MG63 (cell line): ENCODE measurements around the gene CHMP2B. TPM values are rescaled to one million over a fixed set of nuclear protein-coding genes. Genes with fewer than 3 reads are reported as not detected.
"Not testable (repeated sequence)": the region's sequence is repeated elsewhere in the genome, so short reads cannot be mapped to it uniquely, and the experiment has no call there.

ENCODE experiments used
- DNase-seq: peaks from one replicate; pipeline ENCODE4 v3.0.0-alpha.2; 2020
- H3K27me3 ChIP-seq: fragments of 250-450 bp; sonication (Bioruptor Pico); 2 replicates; pipeline ENCODE4 v1.5.1; 2020; ENCODE audit warnings: mild to moderate bottlenecking, moderate library complexity
- H3K36me3 ChIP-seq: fragments of 250-450 bp; sonication (Bioruptor Pico); 2 replicates; pipeline ENCODE4 v1.5.1; 2020; ENCODE audit warnings: mild to moderate bottlenecking, moderate library complexity
- H3K4me3 ChIP-seq: fragments of 250-450 bp; sonication (Bioruptor Pico); 2 replicates; pipeline ENCODE4 v1.5.1; 2020; ENCODE audit warnings: mild to moderate bottlenecking, moderate library complexity
- H3K9me3 ChIP-seq: fragments of 250-450 bp; sonication (Bioruptor Pico); 2 replicates; pipeline ENCODE4 v1.5.1; 2020; ENCODE audit warnings: mild to moderate bottlenecking, moderate library complexity
- total RNA-seq: library from RNA; depleted of rRNA; stranded (reverse); fragments of >200 nt; shearing (Covaris generic); gene quantifications from 2 replicates; pipeline ENCODE4 v1.2.3, GENCODE V29; 2014; ENCODE audit warnings: low replicate concordance

The CHMP2B gene
- total RNA-seq, 1 experiment from 2014 or later: 13.5 TPM

DNA sequence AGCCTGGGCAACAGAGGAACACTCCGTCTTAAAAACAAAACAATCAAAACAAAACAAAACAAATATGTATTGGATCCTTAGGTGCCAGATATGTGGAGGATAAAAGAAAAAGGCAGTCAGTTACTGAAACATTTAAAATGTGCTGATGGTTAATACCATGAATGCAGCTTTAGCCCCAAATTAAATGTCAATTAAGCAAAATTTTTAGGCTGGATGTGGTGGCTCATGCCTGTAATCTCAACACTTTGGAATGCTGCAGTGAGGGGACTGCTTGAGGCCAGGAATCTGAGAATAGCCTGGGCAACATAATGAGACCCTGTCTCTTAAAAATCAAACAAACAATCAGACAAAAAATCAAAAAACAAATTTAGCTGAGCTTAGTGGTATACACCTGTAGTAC lies 8.5 kb upstream of the CHMP2B start:
- Histone ChIP-seq H3K27me3 (no peaks in the 10 kb centered on the region), H3K36me3 (no peaks in the 10 kb centered on the region), H3K9me3 (no peaks in the 10 kb centered on the region), H3K4me3 (no peak overlapping the region)
- no peak for DNase-seq

- Histone ChIP-seq H3K27me3 (no peaks in the 10 kb centered on the region), H3K4me3 (no peak overlapping the region), H3K9me3 (no peaks in the 10 kb centered on the region), H3K36me3 (no peaks in the 10 kb centered on the region)
- DNase-seq: no peak
Measured at GRCh38 chr3:87219611-87220010, 7.5 kb upstream of the CHMP2B start.

- Histone ChIP-seq H3K4me3 (no peak overlapping the region), H3K27me3 (no peaks in the 10 kb centered on the region), H3K36me3 (no peaks in the 10 kb centered on the region; the same call in 1 of the 2 replicates), H3K9me3 (no peaks in the 10 kb centered on the region)
- DNase-seq: no peak
Measured at GRCh38 chr3:87225659-87226058, 1.4 kb upstream of the CHMP2B start.

DNA sequence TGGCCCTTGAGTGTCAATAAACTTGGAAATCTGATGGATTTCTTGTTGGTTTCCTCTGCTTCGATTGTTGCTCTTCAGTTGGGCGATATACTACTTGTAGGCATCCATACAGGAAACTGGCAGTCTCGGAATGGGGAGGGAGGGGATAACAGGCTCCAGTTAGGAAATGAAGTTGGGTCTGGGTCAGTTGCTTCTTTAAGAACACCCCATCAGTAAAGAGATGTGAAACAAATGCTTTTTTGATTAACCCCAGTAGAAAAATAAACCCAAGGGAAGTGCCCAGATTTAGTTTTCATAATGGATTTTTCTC lies 681 bp downstream of the CHMP2B start:
- Histone ChIP-seq H3K9me3 (no peaks in the 10 kb centered on the region), H3K4me3 (peak overlapping the region; percentile 88), H3K36me3 (no peaks in the 10 kb centered on the region; the same call in 1 of the 2 replicates), H3K27me3 (no peaks in the 10 kb centered on the region)
- DNase-seq: no peak

DNA sequence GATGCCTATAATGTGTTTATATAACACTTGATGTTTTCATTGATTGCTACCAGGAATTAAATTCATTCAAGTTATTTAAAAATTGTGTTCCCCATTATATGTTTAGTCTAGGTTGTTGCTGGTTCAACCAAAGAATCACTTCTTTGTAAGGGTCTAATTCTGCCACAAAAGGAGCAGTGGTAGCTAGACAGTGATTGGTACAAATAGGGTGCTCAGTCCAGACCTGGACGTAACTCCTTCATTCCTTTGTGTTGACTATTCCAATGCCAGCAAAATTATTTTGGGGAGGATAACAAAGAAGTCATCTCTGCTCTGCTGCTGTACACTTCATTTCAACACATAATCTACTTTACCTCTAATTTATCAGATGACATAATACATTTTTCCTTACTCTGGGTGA lies 1.2 kb downstream of the CHMP2B start:
- no peaks in the 10 kb centered on the region for H3K27me3 ChIP-seq
- no peaks in the 10 kb centered on the region; the same call in 1 of the 2 replicates for H3K36me3 ChIP-seq
- H3K4me3 ChIP-seq: peak overlapping the region; percentile 88
- no peaks in the 10 kb centered on the region for H3K9me3 ChIP-seq
- no peak for DNase-seq

GRCh38 chr3:87229113-87229512 lies 2.0 kb downstream of the CHMP2B start:
- Histone ChIP-seq H3K36me3 (no peaks in the 10 kb centered on the region; the same call in 1 of the 2 replicates), H3K9me3 (no peaks in the 10 kb centered on the region), H3K4me3 (no peak overlapping the region; the same call in 1 of the 2 replicates), H3K27me3 (no peaks in the 10 kb centered on the region)
- no peak for DNase-seq

GRCh38 chr3:87233805-87234204 lies 6.7 kb downstream of the CHMP2B start:
- DNase-seq: no peak
- Histone ChIP-seq H3K4me3 (no peak overlapping the region), H3K9me3 (no peaks in the 10 kb centered on the region)

DNA sequence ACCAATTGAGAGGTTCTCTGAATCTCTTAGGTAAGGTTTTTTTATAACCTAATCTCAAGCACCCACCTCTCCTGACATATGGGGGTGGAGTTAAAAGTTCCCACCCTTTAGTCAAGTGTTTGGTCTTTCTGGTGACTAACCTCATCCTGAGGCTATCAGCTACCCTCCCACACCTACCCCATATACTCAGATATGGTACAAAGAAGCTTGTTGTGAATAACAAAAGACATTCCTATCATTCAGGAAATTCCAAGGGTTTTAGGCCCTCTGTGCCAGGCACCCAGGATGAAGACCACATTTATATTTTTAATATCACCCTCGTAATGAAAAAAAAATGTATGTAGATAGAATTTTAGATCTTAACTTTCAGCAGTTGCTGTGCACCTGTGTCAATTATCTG lies 9.0 kb downstream of the CHMP2B start:
- H3K4me3 ChIP-seq: no peak overlapping the region
- no peaks in the 10 kb centered on the region; the same call in 1 of the 2 replicates for H3K36me3 ChIP-seq
- H3K9me3 ChIP-seq: no peaks in the 10 kb centered on the region
- H3K27me3 ChIP-seq: no peaks in the 10 kb centered on the region
- DNase-seq: no peak

More at GRCh38 chr3:87233805-87234204, 6.7 kb downstream of the CHMP2B start:
- H3K27me3 ChIP-seq: no peaks in the 10 kb centered on the region
- no peaks in the 10 kb centered on the region; the same call in 1 of the 2 replicates for H3K36me3 ChIP-seq

DNA sequence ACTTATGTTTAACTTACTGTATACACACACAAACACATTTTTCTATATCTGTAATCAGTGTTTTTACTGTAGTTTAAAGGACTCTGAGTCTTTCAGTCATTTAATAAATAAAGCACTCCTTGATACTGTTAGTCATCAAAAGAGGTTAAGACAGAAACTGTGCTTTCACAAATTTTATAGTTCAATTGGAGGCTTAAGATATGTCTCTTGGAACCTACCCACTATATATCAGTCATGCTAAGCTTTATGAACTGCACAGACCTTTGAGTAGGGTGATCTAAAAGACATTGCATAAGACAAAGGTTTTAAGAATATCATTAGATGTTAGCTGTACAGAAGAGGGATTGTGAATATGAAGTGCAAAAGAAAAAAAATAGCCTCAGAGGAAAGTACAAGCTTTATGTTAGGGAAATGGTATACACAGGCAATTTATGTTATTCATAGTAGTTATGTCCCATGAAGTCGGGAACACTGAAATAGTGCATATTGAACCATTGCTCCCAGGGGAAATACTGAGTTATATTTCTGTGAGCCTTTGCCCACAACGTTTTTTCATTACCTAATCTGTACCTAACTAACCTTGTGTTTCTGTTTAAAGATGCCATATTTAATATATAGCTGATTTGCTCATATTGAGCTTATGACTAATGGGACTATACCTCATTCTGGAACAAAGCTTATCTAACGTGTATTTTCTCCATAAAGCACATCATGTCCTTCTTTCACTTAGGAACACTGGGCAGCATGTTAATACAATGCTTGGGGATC lies 19.7 kb downstream of the CHMP2B start:
- Histone ChIP-seq H3K9me3 (no peaks in the 10 kb centered on the region), H3K27me3 (no peaks in the 10 kb centered on the region), H3K4me3 (no peak overlapping the region), H3K36me3 (peaks cover 9% of the 10 kb centered on the region)
- DNase-seq: no peak

GRCh38 chr3:87247430-87247773 lies 20.3 kb downstream of the CHMP2B start:
- Histone ChIP-seq H3K4me3 (no peak overlapping the region), H3K36me3 (peaks cover 9% of the 10 kb centered on the region), H3K27me3 (no peaks in the 10 kb centered on the region), H3K9me3 (no peaks in the 10 kb centered on the region)
- DNase-seq: no peak

DNA sequence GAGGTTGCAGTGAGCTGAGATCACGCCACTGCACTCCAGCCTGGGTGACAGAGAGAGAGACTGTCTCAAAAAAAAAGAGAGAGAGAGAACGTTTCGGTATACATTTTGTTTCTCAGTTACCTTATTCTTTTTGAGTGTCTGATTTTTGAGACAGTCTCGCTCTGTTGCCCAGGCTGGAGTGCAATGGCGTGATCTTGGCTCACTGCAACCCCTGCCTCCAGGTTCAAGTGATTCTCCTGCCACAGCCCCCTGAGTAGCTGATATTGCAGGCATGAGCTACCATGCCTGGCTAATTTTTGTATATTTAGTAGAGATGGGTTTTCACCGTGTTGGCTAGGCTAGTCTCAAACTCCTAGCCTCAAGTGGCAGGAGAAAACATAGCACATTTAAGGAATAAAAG lies 21.1 kb downstream of the CHMP2B start:
- not testable (repeated sequence) for H3K27me3 ChIP-seq, H3K9me3 ChIP-seq, H3K4me3 ChIP-seq, DNase-seq, H3K36me3 ChIP-seq

DNA sequence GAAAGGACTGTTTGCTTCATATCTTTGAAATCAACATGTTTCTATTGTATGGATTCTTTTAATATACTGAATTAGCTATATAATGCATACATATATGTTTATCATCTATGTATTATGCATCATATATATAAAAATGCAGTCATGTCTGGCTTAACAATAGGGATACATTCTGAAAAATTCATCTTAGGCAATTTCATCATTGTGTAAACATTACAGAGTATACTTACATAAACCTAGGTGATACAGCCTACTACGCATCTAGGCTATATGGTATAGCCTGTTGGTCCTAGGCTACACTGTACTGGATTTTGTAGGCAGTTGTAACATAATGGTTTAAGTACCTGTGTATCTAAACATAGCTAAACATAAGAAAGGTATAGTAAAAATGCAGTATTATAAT lies 21.7 kb downstream of the CHMP2B start:
- no peaks in the 10 kb centered on the region for H3K9me3 ChIP-seq
- H3K4me3 ChIP-seq: no peak overlapping the region
- H3K27me3 ChIP-seq: no peaks in the 10 kb centered on the region
- no peak for DNase-seq
- H3K36me3 ChIP-seq: peaks cover 9% of the 10 kb centered on the region

DNA sequence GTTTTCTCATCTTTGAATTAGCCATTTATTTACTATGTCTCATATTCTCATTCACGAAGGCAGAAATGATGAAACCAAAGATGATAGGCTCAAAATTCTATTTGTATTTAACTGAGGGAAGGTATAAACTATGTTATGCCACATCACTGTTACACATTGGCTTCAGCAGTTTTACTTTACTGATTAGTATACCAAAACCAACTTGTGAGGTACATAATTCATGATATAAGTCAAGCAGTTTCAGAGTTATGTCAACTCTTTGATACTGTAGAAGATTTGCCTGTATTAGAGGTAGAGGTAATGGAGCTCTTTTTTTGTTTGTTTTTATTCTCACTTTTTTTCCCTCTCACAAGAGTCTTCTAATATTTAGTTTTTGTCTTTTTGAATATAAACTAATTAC lies 22.9 kb downstream of the CHMP2B start:
- H3K9me3 ChIP-seq: no peaks in the 10 kb centered on the region
- H3K27me3 ChIP-seq: no peaks in the 10 kb centered on the region
- no peak overlapping the region for H3K4me3 ChIP-seq
- DNase-seq: no peak
- peaks cover 9% of the 10 kb centered on the region for H3K36me3 ChIP-seq

DNA sequence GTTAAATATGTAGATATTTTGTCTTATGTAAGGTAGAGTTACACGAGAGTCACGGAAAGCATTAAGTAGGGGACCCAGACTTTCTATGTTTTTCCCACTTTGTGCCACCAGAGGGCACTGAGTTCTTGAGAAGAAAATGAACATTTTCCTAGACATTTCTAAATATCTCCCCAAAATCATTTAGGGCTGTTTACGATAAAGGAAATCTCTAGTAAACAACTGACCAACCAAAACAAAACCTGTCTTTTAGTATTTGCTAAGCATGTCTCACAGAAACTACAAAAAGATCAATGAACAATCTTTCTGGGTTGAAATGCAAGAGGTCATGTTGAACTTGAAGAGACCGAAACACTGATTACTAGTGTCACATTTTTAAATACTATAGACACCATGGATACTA lies 33.2 kb downstream of the CHMP2B start:
- no peaks in the 10 kb centered on the region for H3K9me3 ChIP-seq
- H3K36me3 ChIP-seq: no peaks in the 10 kb centered on the region
- DNase-seq: peak; percentile 11
- no peaks in the 10 kb centered on the region for H3K27me3 ChIP-seq
- H3K4me3 ChIP-seq: no peak overlapping the region

DNA sequence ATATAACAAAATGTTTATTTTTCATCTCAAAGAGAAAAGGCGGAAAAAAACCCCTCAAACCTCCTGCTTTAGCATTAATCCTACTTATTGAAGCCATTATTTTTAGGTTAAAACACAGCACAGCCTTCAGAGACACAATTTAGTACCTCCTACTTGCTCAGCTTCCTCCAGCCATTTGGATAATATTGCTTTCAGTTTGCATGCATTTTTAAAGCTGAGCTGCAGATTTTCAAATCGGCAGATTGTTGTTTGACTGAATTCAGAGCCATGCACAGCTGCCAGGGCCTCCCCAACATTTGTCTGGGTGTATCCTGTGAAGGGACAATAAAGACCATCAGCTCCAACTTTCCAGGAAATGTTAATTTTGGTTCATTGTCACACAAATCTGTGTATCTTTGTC lies 34.8 kb downstream of the CHMP2B start:
- no peaks in the 10 kb centered on the region for H3K9me3 ChIP-seq
- H3K27me3 ChIP-seq: no peaks in the 10 kb centered on the region
- DNase-seq: no peak
- H3K36me3 ChIP-seq: no peaks in the 10 kb centered on the region
- H3K4me3 ChIP-seq: no peak overlapping the region

DNA sequence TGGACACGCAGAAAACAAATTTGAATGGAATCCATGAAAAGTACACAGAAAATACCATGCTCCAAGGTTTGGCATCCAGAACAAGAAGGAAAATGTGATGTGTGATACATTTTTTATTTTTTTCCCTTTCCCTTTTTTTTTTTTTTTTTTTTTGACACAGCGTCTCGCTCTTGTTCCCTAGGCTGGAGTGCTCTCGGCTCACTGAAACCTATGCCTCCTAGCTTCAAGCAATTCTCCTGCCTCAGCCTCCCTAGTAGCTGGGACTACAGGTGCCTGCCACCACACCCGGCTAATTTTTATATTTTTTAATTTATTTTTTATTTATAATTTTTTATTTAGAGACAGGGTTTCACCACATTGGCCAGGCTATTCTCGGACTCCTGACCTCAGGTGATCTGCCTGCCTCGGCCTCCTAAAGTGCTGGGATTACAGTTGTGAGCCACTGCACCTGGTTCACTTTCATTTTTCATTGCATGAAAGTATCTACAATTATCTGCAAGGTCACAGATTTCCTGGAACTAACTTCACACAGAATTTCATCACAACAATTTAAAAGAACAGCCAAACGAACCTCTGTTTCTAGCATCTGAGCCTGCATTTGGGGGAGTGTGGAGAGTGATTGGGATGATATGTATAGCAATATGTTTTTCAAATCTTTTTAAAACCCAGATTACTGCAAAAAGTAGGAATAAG lies 41.0 kb downstream of the CHMP2B start:
- H3K4me3 ChIP-seq: no peak overlapping the region
- no peak for DNase-seq

GRCh38 chr3:87268646-87269211 lies 41.6 kb downstream of the CHMP2B start:
- no peaks in the 10 kb centered on the region for H3K36me3 ChIP-seq
- H3K27me3 ChIP-seq: no peaks in the 10 kb centered on the region
- no peak overlapping the region for H3K4me3 ChIP-seq
- no peak for DNase-seq
- no peaks in the 10 kb centered on the region for H3K9me3 ChIP-seq

More for the DNA sequence above, 41.0 kb downstream of the CHMP2B start:
- H3K9me3 ChIP-seq: no peaks in the 10 kb centered on the region
- H3K36me3 ChIP-seq: no peaks in the 10 kb centered on the region
- no peaks in the 10 kb centered on the region for H3K27me3 ChIP-seq

- Histone ChIP-seq H3K9me3 (no peaks in the 10 kb centered on the region), H3K4me3 (no peak overlapping the region), H3K27me3 (no peaks in the 10 kb centered on the region), H3K36me3 (no peaks in the 10 kb centered on the region)
- DNase-seq: no peak
Measured at GRCh38 chr3:87269723-87270122, 42.6 kb downstream of the CHMP2B start.
